ENCODE results near the gene ATP1B1. TPM values are rescaled to one million over a fixed set of nuclear protein-coding genes. Genes with fewer than 3 reads are reported as not detected.

ATP1B1 gene
- total RNA-seq, 1 donor from 2014 or later: 385 TPM

DNA sequence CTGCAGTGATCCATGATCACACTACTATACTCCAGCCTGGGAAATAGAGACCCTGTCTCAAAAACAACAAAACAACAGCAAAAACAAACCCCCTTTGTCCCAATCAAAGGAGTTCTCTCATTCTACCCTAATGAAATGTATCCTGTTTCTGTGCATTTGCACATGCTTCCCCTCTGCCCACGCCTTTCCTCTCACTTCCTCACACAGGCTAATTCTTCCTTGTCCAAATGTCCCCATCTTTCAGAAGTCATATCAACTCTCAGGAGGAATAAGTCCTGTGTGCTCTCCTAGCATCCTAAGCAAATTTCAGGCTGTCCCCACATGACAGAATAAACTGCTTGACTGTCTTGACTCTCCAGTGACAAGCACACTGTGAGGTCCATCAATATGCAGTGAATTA lies 8.1 kb upstream of the ATP1B1 start:
- Histone ChIP-seq H3K4me3 (no peak overlapping the region), H3K27ac (replicated peaks) (no peak overlapping the region), H3K36me3 (no peaks in the 10 kb centered on the region), H3K4me1 (peaks cover 30% of the 10 kb centered on the region), H3K27me3 (ENCODE audit: low read depth) (no peaks in the 10 kb centered on the region), H3K9me3 (replicated peaks) (peaks cover 3% of the 10 kb centered on the region)
- intact Hi-C loops (cut with micrococcal nuclease): no loop called here
- TF ChIP-seq CTCF (IDR thresholded peaks at IDR 0.05; ENCODE audit: borderline replicate concordance): no peak
- DNase-seq: no peak

GRCh38 chr1:169099561-169099960 lies 6.9 kb upstream of the ATP1B1 start:
- intact Hi-C loops (cut with micrococcal nuclease): no loop called here
- peaks cover 3% of the 10 kb centered on the region for H3K9me3 ChIP-seq (replicated peaks)
- H3K4me1 ChIP-seq: peaks cover 36% of the 10 kb centered on the region
- no peak overlapping the region for H3K27ac ChIP-seq (replicated peaks)
- H3K36me3 ChIP-seq: no peaks in the 10 kb centered on the region
- H3K4me3 ChIP-seq: no peak overlapping the region
- no peak for TF ChIP-seq CTCF (IDR thresholded peaks at IDR 0.05; ENCODE audit: borderline replicate concordance)
- no peaks in the 10 kb centered on the region for H3K27me3 ChIP-seq (ENCODE audit: low read depth)
- DNase-seq: no peak

GRCh38 chr1:169100208-169100607 lies 6.3 kb upstream of the ATP1B1 start:
- intact Hi-C loops (cut with micrococcal nuclease): no loop called here
- no peak for DNase-seq
- H3K36me3 ChIP-seq: no peaks in the 10 kb centered on the region
- TF ChIP-seq CTCF (IDR thresholded peaks at IDR 0.05; ENCODE audit: borderline replicate concordance): no peak
- no peak overlapping the region for H3K27ac ChIP-seq (replicated peaks)
- no peaks in the 10 kb centered on the region for H3K27me3 ChIP-seq (ENCODE audit: low read depth)
- H3K9me3 ChIP-seq (replicated peaks): peaks cover 3% of the 10 kb centered on the region
- H3K4me3 ChIP-seq: no peak overlapping the region
- peaks cover 41% of the 10 kb centered on the region for H3K4me1 ChIP-seq

GRCh38 chr1:169100651-169101088 lies 5.8 kb upstream of the ATP1B1 start:
- peaks cover 46% of the 10 kb centered on the region for H3K4me1 ChIP-seq
- no peaks in the 10 kb centered on the region for H3K36me3 ChIP-seq
- H3K4me3 ChIP-seq: no peak overlapping the region
- H3K27me3 ChIP-seq (ENCODE audit: low read depth): no peaks in the 10 kb centered on the region
- TF ChIP-seq CTCF (IDR thresholded peaks at IDR 0.05; ENCODE audit: borderline replicate concordance): no peak
- peaks cover 3% of the 10 kb centered on the region for H3K9me3 ChIP-seq (replicated peaks)
- DNase-seq: no peak
- intact Hi-C loops (cut with micrococcal nuclease): no loop called here
- H3K27ac ChIP-seq (replicated peaks): no peak overlapping the region

DNA sequence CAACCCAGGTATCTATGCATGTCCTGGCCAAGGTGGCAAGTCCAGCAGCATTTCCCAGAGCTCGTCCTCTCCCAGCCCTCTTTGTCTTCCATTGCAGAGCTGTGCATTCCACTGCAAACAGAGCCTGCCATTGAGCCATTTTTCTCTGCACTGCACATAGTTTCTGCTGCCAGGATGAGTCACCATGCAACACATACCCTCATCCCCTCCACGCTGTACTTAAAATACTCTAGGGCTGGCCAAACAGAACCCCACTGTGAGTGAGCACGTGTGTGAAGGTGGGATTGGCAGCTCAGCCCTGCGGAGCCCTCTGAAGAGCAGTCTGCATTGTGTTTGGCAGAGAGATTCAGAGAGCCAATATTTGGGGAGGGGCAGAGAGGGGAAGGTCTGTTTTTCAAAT lies 3.9 kb upstream of the ATP1B1 start:
- TF ChIP-seq CTCF (IDR thresholded peaks at IDR 0.05; ENCODE audit: borderline replicate concordance): no peak
- Histone ChIP-seq H3K36me3 (no peaks in the 10 kb centered on the region), H3K27me3 (ENCODE audit: low read depth) (no peaks in the 10 kb centered on the region), H3K4me1 (peaks cover 59% of the 10 kb centered on the region), H3K4me3 (no peak overlapping the region), H3K27ac (replicated peaks) (peak overlapping the region; percentile 97), H3K9me3 (replicated peaks) (no peaks in the 10 kb centered on the region)
- no peak for DNase-seq
- intact Hi-C loops (cut with micrococcal nuclease): no loop called here

DNA sequence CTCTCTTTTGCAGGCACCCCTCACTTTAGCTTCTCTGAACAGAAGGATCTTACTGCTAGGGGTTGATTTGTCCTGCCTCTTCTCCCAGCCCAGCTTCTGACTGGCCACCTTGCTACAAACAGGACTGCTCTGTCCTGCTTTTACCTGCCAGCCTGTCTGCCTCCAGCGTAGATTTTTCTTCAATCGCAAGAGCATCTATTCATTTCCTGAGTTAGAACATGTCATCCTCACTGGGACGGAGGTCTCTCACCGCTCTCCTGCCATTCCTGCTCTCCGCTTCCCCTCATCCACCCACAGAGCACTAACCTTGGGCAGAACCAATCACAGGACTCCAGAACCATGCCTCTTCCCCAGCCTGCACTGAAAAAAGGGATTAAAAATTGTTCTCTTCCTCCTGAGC lies 3.5 kb upstream of the ATP1B1 start:
- no peak for TF ChIP-seq CTCF (IDR thresholded peaks at IDR 0.05; ENCODE audit: borderline replicate concordance)
- intact Hi-C loops (cut with micrococcal nuclease): no loop called here
- no peak for DNase-seq
- peak overlapping the region; percentile 97 for H3K27ac ChIP-seq (replicated peaks)
- H3K27me3 ChIP-seq (ENCODE audit: low read depth): no peaks in the 10 kb centered on the region
- H3K9me3 ChIP-seq (replicated peaks): no peaks in the 10 kb centered on the region
- no peak overlapping the region for H3K4me3 ChIP-seq
- H3K36me3 ChIP-seq: no peaks in the 10 kb centered on the region
- H3K4me1 ChIP-seq: peaks cover 61% of the 10 kb centered on the region

Measured in left ventricle myocardium inferior (tissue), 1 donor.